Femur (tissue), 1 donor: ENCODE measurements around the gene HNF4A.
A peak's percentile ranks its signal among the peaks of the same experiment; 100 is the strongest.
"Not testable (repeated sequence)": the region's sequence is repeated elsewhere in the genome, so short reads cannot be mapped to it uniquely, and the experiment has no call there.

Experiments
- DNase-seq: peaks from one replicate; pipeline ENCODE4 v3.0.0-alpha.2; 2017

The HNF4A gene

GRCh38 chr20:44345941-44346340, 9.6 kb upstream of the HNF4A start:
- not testable (repeated sequence) for DNase-seq

GRCh38 chr20:44348168-44348659, 7.3 kb upstream of the HNF4A start:
- no peak for DNase-seq

- no peak for DNase-seq
Measured at GRCh38 chr20:44349349-44349748, 6.2 kb upstream of the HNF4A start.

GRCh38 chr20:44350567-44350966, 4.9 kb upstream of the HNF4A start:
- no peak for DNase-seq

GRCh38 chr20:44354979-44355497, 461 bp upstream of the HNF4A start:
- no peak for DNase-seq

DNA sequence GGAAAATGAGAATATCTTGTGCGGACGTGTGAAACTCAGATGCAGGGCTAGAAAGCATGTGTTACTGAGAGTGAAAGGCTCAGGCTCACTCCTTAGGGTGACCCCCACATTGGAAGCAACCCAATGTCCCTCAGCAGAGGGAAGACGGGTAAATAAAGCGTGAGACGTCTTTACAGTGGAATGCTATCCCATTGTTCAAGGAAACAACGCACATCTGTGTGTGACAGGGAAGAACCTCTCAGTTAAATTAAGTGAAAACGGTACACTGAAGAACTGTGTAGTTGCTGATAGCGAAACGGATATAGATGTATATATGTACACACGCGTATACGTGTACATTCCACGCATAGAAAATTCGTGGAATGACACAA, 839 bp downstream of the HNF4A start:
- DNase-seq: no peak

- DNase-seq: no peak
Measured at GRCh38 chr20:44357020-44357419, 1.5 kb downstream of the HNF4A start.

DNA sequence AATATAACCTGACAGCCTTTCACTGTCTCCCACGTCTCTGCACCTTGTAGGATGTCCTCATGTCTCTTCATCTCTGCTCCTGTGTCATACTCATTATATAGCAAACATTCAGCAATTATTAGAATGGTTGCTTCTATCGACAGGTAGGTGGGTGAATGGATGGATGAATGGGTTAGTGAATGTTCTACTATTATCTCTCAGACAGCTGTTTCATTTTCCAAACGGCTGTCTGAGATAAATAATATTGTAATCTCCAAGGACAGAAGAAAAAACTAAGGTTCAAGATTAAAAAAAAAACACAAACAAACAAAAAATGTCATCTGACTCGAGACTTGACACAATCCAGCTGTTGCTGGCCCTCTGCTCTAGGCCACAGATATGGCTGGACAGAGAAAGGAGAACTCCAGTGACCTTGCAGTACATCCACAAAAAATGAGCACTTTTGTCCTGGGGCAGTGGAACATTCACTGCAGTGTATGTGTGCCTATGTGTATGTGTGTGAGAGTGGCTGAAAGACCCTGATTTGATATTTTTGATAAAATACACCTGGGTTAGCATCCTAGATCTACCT, 2.1 kb downstream of the HNF4A start:
- no peak for DNase-seq

GRCh38 chr20:44358776-44359175, 3.3 kb downstream of the HNF4A start:
- no peak for DNase-seq

DNA sequence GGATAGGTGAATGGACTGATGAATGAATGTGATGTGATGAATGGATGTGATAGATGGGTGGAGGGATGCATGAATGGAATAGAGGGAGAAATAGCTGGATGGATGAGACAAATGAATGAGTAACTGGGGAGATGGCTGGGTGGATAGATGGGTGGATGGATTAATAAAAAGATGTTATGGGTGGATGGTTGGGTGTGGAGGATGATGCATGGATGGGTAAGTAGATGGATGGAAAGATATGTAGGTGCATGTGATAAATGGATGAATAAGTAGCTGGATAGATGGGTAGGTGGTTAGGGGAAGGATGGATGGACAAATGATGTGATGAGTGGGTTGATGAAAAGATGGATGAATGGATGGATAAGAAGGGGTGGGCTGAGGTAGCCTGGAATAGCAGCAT, 4.7 kb downstream of the HNF4A start:
- no peak for DNase-seq

GRCh38 chr20:44361021-44361420, 5.5 kb downstream of the HNF4A start:
- DNase-seq: no peak

DNA sequence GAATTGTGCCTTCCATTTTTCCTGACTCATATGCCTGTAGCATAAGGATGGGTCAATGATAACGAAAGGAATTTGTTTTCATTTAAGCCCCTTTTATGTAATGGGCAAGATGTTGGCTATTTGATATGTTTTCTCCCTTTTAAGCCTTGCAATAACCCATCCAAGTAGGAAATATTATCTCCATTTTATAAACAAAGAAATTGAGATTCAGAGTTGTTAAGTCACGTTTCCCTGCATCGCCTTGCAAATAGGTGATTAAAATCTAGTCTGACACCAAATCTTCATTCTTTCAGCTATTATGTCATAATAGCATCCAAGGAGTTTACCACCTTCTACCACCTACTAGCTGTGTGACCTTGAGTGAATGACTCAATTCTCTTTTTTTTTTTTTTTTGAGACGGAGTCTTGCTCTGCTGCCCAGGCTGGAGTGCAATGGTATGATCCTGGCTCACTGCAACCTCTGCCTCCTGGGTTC, 7.0 kb downstream of the HNF4A start:
- DNase-seq: no peak

- no peak for DNase-seq
Measured at GRCh38 chr20:44364068-44364467, 8.6 kb downstream of the HNF4A start.

- no peak for DNase-seq
Measured at GRCh38 chr20:44364780-44365179, 9.3 kb downstream of the HNF4A start.

DNA sequence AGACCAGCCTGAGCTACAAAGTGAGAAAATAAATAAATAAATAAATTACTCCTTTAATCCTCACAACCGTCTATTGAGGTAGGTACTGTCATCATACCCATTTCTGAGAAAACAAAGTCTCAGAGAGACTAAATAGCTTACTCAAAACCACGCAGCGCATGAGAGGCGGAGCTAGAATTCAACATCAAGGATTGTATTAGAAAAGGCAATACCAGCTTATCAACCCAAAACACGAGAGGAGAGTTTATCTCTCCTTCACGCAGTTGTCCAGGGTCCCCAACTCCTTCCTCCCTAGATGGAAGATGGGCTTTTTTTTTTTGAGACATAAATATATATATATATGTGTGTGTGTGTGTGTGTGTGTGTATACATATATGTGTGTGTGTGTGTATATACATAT, 12.2 kb downstream of the HNF4A start:
- no peak for DNase-seq

- no peak for DNase-seq
Measured at GRCh38 chr20:44370639-44371218, 15.2 kb downstream of the HNF4A start.

DNA sequence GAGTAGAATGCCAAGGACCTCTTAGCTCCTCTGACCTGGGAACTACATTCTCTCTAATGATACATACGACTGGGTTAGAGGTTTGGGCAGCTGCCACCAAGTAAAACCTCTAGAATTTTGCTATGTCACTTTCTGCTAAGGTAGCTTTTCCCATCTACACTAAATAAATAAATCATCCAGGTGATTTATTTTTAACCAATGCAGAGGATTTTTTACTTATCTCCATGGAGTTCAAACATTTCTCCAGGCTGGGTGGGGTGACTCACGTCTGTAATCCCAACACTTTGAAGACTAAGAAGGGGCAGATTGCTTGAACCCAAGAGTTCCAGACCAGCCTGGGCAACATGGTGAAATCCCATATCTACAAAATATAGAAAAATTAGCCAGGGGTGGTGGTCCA, 27.1 kb downstream of the HNF4A start:
- DNase-seq: no peak

DNA sequence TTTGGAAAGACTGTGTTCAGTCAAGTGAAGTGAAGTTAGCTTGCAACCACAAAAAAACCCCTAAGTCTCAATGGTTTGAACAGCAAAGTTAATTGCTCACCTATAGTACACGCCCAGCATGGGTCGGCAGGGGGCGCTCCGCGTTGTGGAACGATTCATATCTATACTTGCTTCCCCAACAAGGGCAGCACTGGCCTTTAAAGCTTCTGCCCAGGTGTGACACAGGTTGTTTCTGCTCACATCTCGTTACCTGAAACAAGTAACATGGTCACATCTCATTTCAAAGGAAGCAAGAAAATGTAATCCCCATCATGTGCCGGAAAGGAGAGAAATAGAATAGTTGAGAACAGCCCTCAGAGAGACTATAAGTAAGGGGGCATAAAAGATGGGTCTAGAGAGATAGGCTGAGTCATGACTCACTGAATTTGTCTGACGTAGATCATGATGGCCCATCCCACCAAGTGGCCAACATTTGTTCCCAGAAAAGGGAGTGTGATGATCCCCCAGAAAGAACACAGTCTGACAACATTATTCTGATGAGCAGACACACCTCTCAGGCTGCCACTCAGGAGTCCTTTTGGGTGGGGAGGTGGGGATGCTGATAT, 29.0 kb downstream of the HNF4A start:
- peak; percentile 81 for DNase-seq

DNA sequence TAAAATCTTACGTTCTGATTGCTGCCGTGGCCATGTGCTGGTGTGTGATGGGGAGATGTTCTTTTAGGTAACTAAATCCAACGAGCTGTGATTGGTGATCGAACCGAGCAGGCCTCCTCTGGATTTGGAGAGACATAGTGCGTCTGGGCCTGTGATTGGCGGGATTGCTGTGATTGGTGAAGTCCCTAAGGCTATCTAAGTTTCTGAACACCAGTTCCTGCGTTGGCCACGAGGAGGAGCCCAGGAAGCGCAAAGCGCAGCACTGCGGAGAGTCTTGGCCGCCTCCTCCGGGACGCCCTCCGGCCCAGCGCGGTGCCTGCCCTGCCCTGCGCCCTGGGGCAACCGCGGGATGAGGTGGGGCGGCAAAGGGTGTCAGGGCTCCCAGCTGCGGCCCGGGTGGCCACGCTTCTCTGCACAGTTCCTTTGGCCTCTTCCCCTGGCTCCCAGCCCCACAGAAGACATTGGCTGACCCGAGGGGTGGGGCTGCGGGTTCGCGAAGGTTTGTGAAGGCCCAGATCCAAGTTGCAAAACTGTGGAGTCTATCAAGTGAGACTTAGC, 33.0 kb downstream of the HNF4A start:
- peak; percentile 61 for DNase-seq

DNA sequence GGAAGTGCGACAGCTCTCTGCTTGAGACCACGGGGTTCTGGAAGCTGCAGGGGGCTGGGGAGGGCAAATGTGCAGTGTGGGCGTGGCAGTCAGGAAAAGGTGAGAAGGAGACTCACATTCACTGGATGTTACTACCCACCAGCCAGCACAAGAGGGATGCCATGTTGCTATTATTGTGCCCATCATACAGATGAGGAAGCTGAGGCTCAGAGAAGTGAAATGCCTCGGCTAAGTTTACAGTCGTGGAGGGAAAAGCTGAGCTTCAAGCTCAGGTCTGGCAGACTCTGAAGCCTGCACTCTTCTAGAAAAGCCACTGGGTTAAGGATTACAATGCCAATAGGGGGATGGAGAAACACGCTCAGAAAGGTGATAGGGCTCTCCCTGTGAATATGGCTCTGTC, 34.4 kb downstream of the HNF4A start:
- no peak for DNase-seq

- DNase-seq: no peak
Measured at GRCh38 chr20:44390280-44390679, 34.8 kb downstream of the HNF4A start.

GRCh38 chr20:44392088-44392775, 36.7 kb downstream of the HNF4A start:
- no peak for DNase-seq
